Measurements from ENCODE around the gene NDUFV2. TPM values are rescaled to one million over a fixed set of nuclear protein-coding genes. Genes with fewer than 3 reads are reported as not detected.

Gene NDUFV2
- total and polyA plus RNA-seq, 8 donors: 69.4 to 283 (median 218) TPM

GRCh38 chr18:9139400-9140039 is 37.0 kb downstream of the NDUFV2 start:
- peaks cover 56 to 81% (median 70%) of the 10 kb centered on the region in 4 donors for H3K4me1 ChIP-seq

DNA sequence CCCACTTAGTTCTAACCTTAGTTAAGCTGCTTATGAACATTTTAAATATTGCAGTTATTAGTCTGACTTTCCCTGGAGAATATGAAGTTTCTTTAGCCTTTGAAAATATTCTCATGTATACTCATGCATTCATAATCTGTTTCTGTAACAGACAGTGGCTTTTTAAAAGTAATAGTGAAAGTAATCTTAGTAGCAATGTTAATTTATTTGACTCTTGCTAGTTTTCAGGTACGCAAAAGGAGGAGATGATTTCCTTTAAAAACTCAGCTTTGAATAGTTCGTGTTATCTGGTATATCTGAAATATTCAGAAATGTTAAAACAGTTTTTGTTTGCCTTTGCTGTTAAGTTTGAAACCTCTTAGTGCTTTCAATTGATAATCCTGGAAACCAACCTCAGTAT is 37.9 kb downstream of the NDUFV2 start:
- Histone ChIP-seq H3K27me3 (no peaks in the 10 kb centered on the region), H3K36me3 (no peaks in the 10 kb centered on the region), H3K27ac (peak overlapping the region in 4 of 5 donors; percentile 2 to 99 (median 96)), H3K9me3 (no peaks in the 10 kb centered on the region), H3K4me1 (peaks cover 49 to 81% (median 67%) of the 10 kb centered on the region in 4 donors), H3K4me3 (peak overlapping the region in 2 of 4 donors; percentile 64 to 72)
- TF ChIP-seq POLR2AphosphoS5 (IDR thresholded peaks at IDR 0.05) (no peak), CTCF (IDR thresholded peaks at IDR 0.05) (no peak), EP300 (IDR thresholded peaks at IDR 0.05) (no peak), POLR2A (IDR thresholded peaks at IDR 0.05) (no peak)
- intact Hi-C loops (cut with DNase I; ENCODE audit: low total_unique reads): no loop called here
- 18 to 31% (median 26%) methylated on average over 2 of the region's 2 CpGs for WGBS, 5 donors
- DNase-seq: no peak

More at GRCh38 chr18:9139400-9140039, 37.0 kb downstream of the NDUFV2 start:
- Histone ChIP-seq H3K27me3 (no peaks in the 10 kb centered on the region), H3K4me3 (peak overlapping the region; percentile 9 to 84 (median 68)), H3K9me3 (no peaks in the 10 kb centered on the region), H3K36me3 (peaks cover 0 to 7% (median 4%) of the 10 kb centered on the region in 4 donors), H3K27ac (peak overlapping the region in 4 of 5 donors; percentile 95 to 99 (median 98))
- TF ChIP-seq EP300 (IDR thresholded peaks at IDR 0.05): no peak
- TF ChIP-seq POLR2AphosphoS5 (IDR thresholded peaks at IDR 0.05): no peak
- no peak for TF ChIP-seq POLR2A (IDR thresholded peaks at IDR 0.05)
- TF ChIP-seq CTCF (IDR thresholded peaks at IDR 0.05): no peak
- WGBS, 5 donors: 35 to 50% (median 40%) methylated on average over 7 of the region's 7 CpGs
- intact Hi-C loops (cut with DNase I; ENCODE audit: low total_unique reads): no loop called here
- no peak for DNase-seq

- Histone ChIP-seq H3K4me3 (peak overlapping the region in 1 of 4 donors; percentile 64), H3K27ac (peak overlapping the region in 4 of 5 donors; percentile 2 to 99 (median 96)), H3K27me3 (no peaks in the 10 kb centered on the region), H3K36me3 (no peaks in the 10 kb centered on the region), H3K4me1 (peaks cover 47 to 81% (median 65%) of the 10 kb centered on the region in 4 donors), H3K9me3 (no peaks in the 10 kb centered on the region)
- TF ChIP-seq CTCF (IDR thresholded peaks at IDR 0.05): no peak
- TF ChIP-seq EP300 (IDR thresholded peaks at IDR 0.05): no peak
- TF ChIP-seq POLR2A (IDR thresholded peaks at IDR 0.05): no peak
- TF ChIP-seq POLR2AphosphoS5 (IDR thresholded peaks at IDR 0.05): no peak
- intact Hi-C loops (cut with DNase I; ENCODE audit: low total_unique reads): no loop called here
- DNase-seq: no peak
- WGBS, 5 donors: 92 to 93% (median 93%) methylated on average over 2 of the region's 2 CpGs
Observed at GRCh38 chr18:9140984-9141383, 38.5 kb downstream of the NDUFV2 start.

- WGBS, 5 donors: 78 to 91% (median 89%) methylated on average over 1 of the region's 1 CpG
- DNase-seq: no peak
- intact Hi-C loops (cut with DNase I; ENCODE audit: low total_unique reads): no loop called here
- H3K9me3 ChIP-seq: no peaks in the 10 kb centered on the region
- no peaks in the 10 kb centered on the region for H3K27me3 ChIP-seq
- no peaks in the 10 kb centered on the region for H3K36me3 ChIP-seq
- H3K4me1 ChIP-seq: peaks cover 29 to 100% (median 73%) of the 10 kb centered on the region in 4 donors
- peak overlapping the region in 2 of 5 donors; percentile 16 to 57 for H3K27ac ChIP-seq
- no peak for TF ChIP-seq POLR2AphosphoS5 (IDR thresholded peaks at IDR 0.05)
- TF ChIP-seq CTCF (IDR thresholded peaks at IDR 0.05): no peak
- no peak for TF ChIP-seq EP300 (IDR thresholded peaks at IDR 0.05)
- TF ChIP-seq POLR2A (IDR thresholded peaks at IDR 0.05): no peak
- no peak overlapping the region for H3K4me3 ChIP-seq
Observed at GRCh38 chr18:9146224-9146623, 43.7 kb downstream of the NDUFV2 start.

Data from stomach (tissue), 9 donors.